GM12878 (cell line): ENCODE results near the gene PROSER2. TPM values are rescaled to one million over a fixed set of nuclear protein-coding genes. Genes with fewer than 3 reads are reported as not detected.

Experiments
- ATAC-seq: fragments of 200-7000 bp; cut with Tn5 transposase; 3 replicates; pipeline ENCODE4 v1.9.1; 2020; ENCODE audit warnings: mild to moderate bottlenecking, moderate library complexity
- BruUV-seq: library from RNA; stranded (reverse); fragments of 400-500 nt; replicated peaks from 2 replicates; lab custom pipeline; 2021; lab: Mats Ljungman, UMichigan
- CTCF ChIA-PET: fragments of 300-600 bp; sonication (Branson Sonifier 250); formaldehyde crosslinking; extraction: SDS; loops from one replicate; lab custom pipeline; 2021; ENCODE audit warnings: inconsistent platforms; lab: Yijun Ruan, JAX
- POLR2A ChIA-PET: fragments of 350-600 bp; formaldehyde crosslinking; extraction: SDS; loops from one replicate; lab custom pipeline; 2021; ENCODE audit warnings: inconsistent platforms; lab: Charles Lee
- RAD21 ChIA-PET: fragments of 300-600 bp; sonication (Branson Sonifier 250); formaldehyde crosslinking; loops from one replicate; lab custom pipeline; 2023; ENCODE audit warnings: antibody characterized with exemption; ENCODE audit not compliant: unreplicated experiment; lab: Charles Lee
- SMC1A ChIA-PET: fragments of 300-600 bp; sonication (Branson Sonifier 250); formaldehyde crosslinking; loops from one replicate; lab custom pipeline; 2023; ENCODE audit not compliant: unreplicated experiment, uncharacterized antibody; lab: Charles Lee
- DNase-seq: peaks from one replicate; pipeline ENCODE4 v3.0.0-alpha.2; 2011; ENCODE audit warnings: low read depth, low spot score
- FAIRE-seq: peaks from 3 replicates; lab custom pipeline; 2011; peaks lifted over from hg19 to GRCh38; lab: Jason Lieb, UNC
- H2AFZ ChIP-seq: 2 replicates; pipeline ENCODE4 v1.6.0; 2011; ENCODE audit warnings: low read depth, low read length, control low read depth; ENCODE audit not compliant: control insufficient read depth
- H3K27ac ChIP-seq: 2 replicates; pipeline ENCODE4 v1.5.1; 2011; ENCODE audit warnings: control low read depth; ENCODE audit not compliant: control insufficient read depth, insufficient read depth
- H3K27me3 ChIP-seq, 2 experiments: replicated peaks in 1 of 2; 2 replicates each; pipeline versions ENCODE4 v1.6.0 to v1.6.1; 2011; ENCODE audit warnings: low read length in 1 of 2; ENCODE audit not compliant: control insufficient read depth in 2 of 2, insufficient read depth in 2 of 2
- H3K36me3 ChIP-seq, 2 experiments: 2 replicates each; pipeline ENCODE4 v1.5.1; 2011; ENCODE audit warnings: low read length in 1 of 2; ENCODE audit not compliant: control insufficient read depth in 2 of 2, insufficient read depth in 2 of 2
- H3K4me1 ChIP-seq: 2 replicates; pipeline ENCODE4 v1.6.1; 2011; ENCODE audit warnings: mild to moderate bottlenecking, low read length, moderate library complexity, mixed read lengths; ENCODE audit not compliant: control insufficient read depth, insufficient read depth
- H3K4me2 ChIP-seq: 2 replicates; pipeline ENCODE4 v1.6.0; 2011; ENCODE audit warnings: control low read depth; ENCODE audit not compliant: control insufficient read depth, insufficient read depth
- H3K4me3 ChIP-seq: fragments of 200-600 bp; sonication (generic); 2 replicates; pipeline ENCODE4 v1.5.1; 2016
- H3K79me2 ChIP-seq: 2 replicates; pipeline ENCODE4 v1.6.0; 2011; ENCODE audit warnings: low read length; ENCODE audit not compliant: control insufficient read depth, insufficient read depth
- H3K9ac ChIP-seq: 2 replicates; pipeline ENCODE4 v1.8.0; 2011; ENCODE audit warnings: low read length, control low read depth, mixed read lengths; ENCODE audit not compliant: control insufficient read depth, insufficient read depth
- H3K9me3 ChIP-seq: replicated peaks from 3 replicates; pipeline ENCODE4 v1.5.1; 2011; ENCODE audit warnings: mild to moderate bottlenecking, low read length; ENCODE audit not compliant: control insufficient read depth, insufficient read depth
- H4K20me1 ChIP-seq: 2 replicates; pipeline ENCODE4 v1.6.0; 2011; ENCODE audit not compliant: control insufficient read depth, insufficient read depth
- IRF4 ChIP-seq: IDR thresholded peaks from 2 replicates; pipeline ENCODE4 v1.6.1; 2011; ENCODE audit warnings: low read depth, low read length
- MYB ChIP-seq: fragments of 150-350 bp; IDR thresholded peaks from 2 replicates; pipeline ENCODE4 v1.6.1; 2014; ENCODE audit warnings: mild to moderate bottlenecking, low read depth, low read length, borderline replicate concordance
- NBN ChIP-seq: fragments of 450-650 bp; IDR thresholded peaks from 2 replicates; pipeline ENCODE4 v1.6.1; 2016
- SMAD5 ChIP-seq: IDR thresholded peaks from 2 replicates; pipeline ENCODE4 v1.6.1; 2016; ENCODE audit warnings: antibody characterized with exemption, low read depth
- WGBS: methylation state at CpG from one replicate; pipeline ENCODE4 v1.1.6; 2016; ENCODE audit warnings: low lambda C conversion rate; ENCODE audit not compliant: insufficient replicate concordance, insufficient coverage; ENCODE audit errors: missing lambda C conversion rate; 5-methylcytosine and 5-hydroxymethylcytosine counted together
- in situ Hi-C: fragments of 300-500 bp; cut with MboI; formaldehyde crosslinking; loops from 9 replicates; pipeline ENCODE4 v1.14.3; 2018; ENCODE audit warnings: mixed read lengths
- intact Hi-C: fragments of 100-400 bp; cut with micrococcal nuclease; formaldehyde crosslinking; loops from one replicate; pipeline ENCODE4 v1.14.2; 2022; ENCODE audit not compliant: unreplicated experiment
- polyA plus RNA-seq, 11 experiments: library from polyadenylated mRNA; depleted of rRNA in 4 of 11; unstranded in 6 of 11; stranded (reverse) in 5 of 11; fragments of >200 nt; fragmentation: Nextera tagmentation in 4 of 11; fragmentation: Illumina TruSeq in 1 of 11; extraction: Ambion mirVana in 4 of 11; extraction: Trizol in 1 of 11; gene quantifications; 1 replicate in 1 of 11; 2 replicates in 10 of 11; pipeline versions ENCODE4 v1.2.1 to v1.2.3, GENCODE V29; 2011 to 2016; ENCODE audit warnings: inconsistent platforms in 2 of 11, missing spikeins in 2 of 11, low read depth in 1 of 11
- total RNA-seq, 4 experiments: library from RNA; depleted of rRNA in 3 of 4; stranded (reverse); fragments of >200 nt in 3 of 4; fragmentation: Illumina TruSeq in 1 of 4; extraction: Trizol in 1 of 4; gene quantifications; 2 replicates each; pipeline versions ENCODE4 v1.2.1 to v1.2.3, GENCODE V29; 2013 to 2021
- TF ChIP-seq, protein P1 (sequence below): fragments of 450-650 bp; IDR thresholded peaks from 2 replicates; pipeline ENCODE4 v1.6.1; 2018; ENCODE audit warnings: mild to moderate bottlenecking, low read depth, moderate library complexity; ENCODE audit not compliant: partially characterized antibody

Gene PROSER2
- total and polyA plus RNA-seq, 10 of the 15 experiments (the other 5 are each of a cell fraction or from before 2014, with no cell fraction given) = 0.04 to 0.25 (median 0.07) TPM; not detected in 6

DNA sequence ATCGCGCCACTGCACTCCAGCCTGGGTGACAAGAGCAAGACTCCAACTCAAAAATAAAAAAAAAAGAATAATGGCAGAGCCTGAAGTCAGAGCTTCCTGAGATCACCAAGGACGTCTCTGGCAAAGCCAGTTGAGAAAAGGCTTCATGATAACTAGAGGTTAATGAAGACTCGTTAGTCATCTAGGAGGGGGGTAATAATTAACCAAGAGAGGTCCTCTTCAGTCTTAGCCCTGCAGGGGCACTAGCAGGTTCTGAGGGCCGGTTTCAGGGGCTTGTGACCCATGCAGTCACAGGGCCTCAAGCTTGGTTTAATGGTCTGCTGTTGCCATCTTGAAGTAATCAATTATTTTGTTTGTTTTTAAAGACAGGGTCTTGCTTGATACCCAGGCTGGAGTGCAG lies 28.6 kb upstream of the PROSER2 start:
- intact Hi-C loops (no loop called here), in situ Hi-C loops (no loop called here)
- TF ChIP-seq, protein P1, sequence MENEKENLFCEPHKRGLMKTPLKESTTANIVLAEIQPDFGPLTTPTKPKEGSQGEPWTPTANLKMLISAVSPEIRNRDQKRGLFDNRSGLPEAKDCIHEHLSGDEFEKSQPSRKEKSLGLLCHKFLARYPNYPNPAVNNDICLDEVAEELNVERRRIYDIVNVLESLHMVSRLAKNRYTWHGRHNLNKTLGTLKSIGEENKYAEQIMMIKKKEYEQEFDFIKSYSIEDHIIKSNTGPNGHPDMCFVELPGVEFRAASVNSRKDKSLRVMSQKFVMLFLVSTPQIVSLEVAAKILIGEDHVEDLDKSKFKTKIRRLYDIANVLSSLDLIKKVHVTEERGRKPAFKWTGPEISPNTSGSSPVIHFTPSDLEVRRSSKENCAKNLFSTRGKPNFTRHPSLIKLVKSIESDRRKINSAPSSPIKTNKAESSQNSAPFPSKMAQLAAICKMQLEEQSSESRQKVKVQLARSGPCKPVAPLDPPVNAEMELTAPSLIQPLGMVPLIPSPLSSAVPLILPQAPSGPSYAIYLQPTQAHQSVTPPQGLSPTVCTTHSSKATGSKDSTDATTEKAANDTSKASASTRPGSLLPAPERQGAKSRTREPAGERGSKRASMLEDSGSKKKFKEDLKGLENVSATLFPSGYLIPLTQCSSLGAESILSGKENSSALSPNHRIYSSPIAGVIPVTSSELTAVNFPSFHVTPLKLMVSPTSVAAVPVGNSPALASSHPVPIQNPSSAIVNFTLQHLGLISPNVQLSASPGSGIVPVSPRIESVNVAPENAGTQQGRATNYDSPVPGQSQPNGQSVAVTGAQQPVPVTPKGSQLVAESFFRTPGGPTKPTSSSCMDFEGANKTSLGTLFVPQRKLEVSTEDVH = no peak
- TF ChIP-seq SMAD5 = no peak
- TF ChIP-seq MYB = no peak
- TF ChIP-seq IRF4 = no peak
- TF ChIP-seq NBN = no peak
- RAD21 ChIA-PET = interaction anchor here (1.3 kb wide), 1 partner anchor 192 kb away, joined by 4 read pairs; no protein-coding TSS in a partner anchor
- H3K4me3 ChIP-seq = no peak overlapping the region
- no peak overlapping the region for H3K4me2 ChIP-seq
- ATAC-seq (no peak), DNase-seq (no peak), FAIRE-seq (no peak)
- POLR2A ChIA-PET = interaction anchor here (0.6 kb wide), 1 partner anchor 84 kb away, joined by 4 read pairs; no protein-coding TSS in a partner anchor
- H3K4me1 ChIP-seq = no peaks in the 10 kb centered on the region
- BruUV-seq = no TSS peak
- H3K27ac ChIP-seq = no peak overlapping the region
- WGBS = 40% methylated on average over 5 of the region's 5 CpGs
- H3K79me2 ChIP-seq = no peaks in the 10 kb centered on the region
- no peaks in the 10 kb centered on the region for H4K20me1 ChIP-seq
- SMC1A ChIA-PET = interaction anchor here (0.9 to 1.2 kb wide), 2 partner anchors 37 to 166 kb away, joined by 3 to 4 read pairs; no protein-coding TSS in a partner anchor
- H3K27me3 ChIP-seq = no peaks in the 10 kb centered on the region
- H3K36me3 ChIP-seq = no peaks in the 10 kb centered on the region
- no peak overlapping the region for H3K9ac ChIP-seq
- no peak overlapping the region for H2AFZ ChIP-seq
- CTCF ChIA-PET = interaction anchor here (1.3 to 3.9 kb wide), 4 partner anchors 11 to 192 kb away, joined by 3 to 27 read pairs (median 20); no protein-coding TSS in a partner anchor
- no peaks in the 10 kb centered on the region for H3K9me3 ChIP-seq
